ENCODE results near the gene TWIST2. TPM values are rescaled to one million over a fixed set of nuclear protein-coding genes. Genes with fewer than 3 reads are reported as not detected.

Gene TWIST2
- total and polyA plus RNA-seq, 10 of the 15 experiments (the other 5 are each of a cell fraction or from before 2014, with no cell fraction given): not detected

- no peak for TF ChIP-seq IRF3 (IDR thresholded peaks at IDR 0.05)
Measured at GRCh38 chr2:238914648-238915015, 66.7 kb downstream of the TWIST2 start (continued).

- Histone ChIP-seq H3K36me3 (ENCODE audit: control insufficient read depth in 2 of 2, insufficient read depth in 2 of 2, low read length in 1 of 2) (no peaks in the 10 kb centered on the region), H3K27me3 (replicated peaks in 1 of 2; ENCODE audit: control insufficient read depth in 2 of 2, insufficient read depth in 2 of 2, low read length in 1 of 2) (no peaks in the 10 kb centered on the region; a peak in 1 of 4 replicates), H3K4me2 (ENCODE audit: control insufficient read depth, insufficient read depth) (no peak overlapping the region), H2AFZ (ENCODE audit: control insufficient read depth, low read depth, low read length) (no peak overlapping the region), H3K4me1 (ENCODE audit: control insufficient read depth, insufficient read depth, low read length) (no peaks in the 10 kb centered on the region), H4K20me1 (ENCODE audit: control insufficient read depth, insufficient read depth) (no peaks in the 10 kb centered on the region), H3K9me3 (replicated peaks; ENCODE audit: control insufficient read depth, insufficient read depth, low read length) (no peaks in the 10 kb centered on the region; the same call in 2 of the 3 replicates), H3K27ac (ENCODE audit: control insufficient read depth, insufficient read depth) (no peak overlapping the region), H3K9ac (ENCODE audit: control insufficient read depth, insufficient read depth, low read length) (no peak overlapping the region), H3K79me2 (ENCODE audit: control insufficient read depth, insufficient read depth, low read length) (no peaks in the 10 kb centered on the region), H3K4me3 (no peak overlapping the region)
- ChIA-PET RAD21 (ENCODE audit: unreplicated experiment) (no interaction called here), CTCF (no interaction called here), SMC1A (ENCODE audit: uncharacterized antibody, unreplicated experiment) (no interaction called here), POLR2A (no interaction called here)
- no TSS peak for BruUV-seq (replicated peaks)
- TF ChIP-seq CEBPB (IDR thresholded peaks at IDR 0.05; ENCODE audit: borderline replicate concordance in 1 of 2, low read depth in 2 of 2, low read length in 2 of 2) (no peak), ZNF207 (IDR thresholded peaks at IDR 0.05; ENCODE audit: borderline replicate concordance) (no peak), TCF7 (IDR thresholded peaks at IDR 0.05; ENCODE audit: borderline replicate concordance) (no peak), PKNOX1 (IDR thresholded peaks at IDR 0.05) (no peak), USF1 (IDR thresholded peaks at IDR 0.05; ENCODE audit: borderline replicate concordance, extremely low read length, insufficient read depth, low read depth, low read length) (no peak), WRNIP1 (IDR thresholded peaks at IDR 0.05; ENCODE audit: borderline replicate concordance, low read depth, low read length) (no peak), SUZ12 (IDR thresholded peaks at IDR 0.05; ENCODE audit: unreplicated experiment) (no peak), MAX (IDR thresholded peaks at IDR 0.05; ENCODE audit: low read depth, low read length) (no peak), IRF4 (IDR thresholded peaks at IDR 0.05; ENCODE audit: low read depth, low read length) (no peak), POLR2AphosphoS2 (IDR thresholded peaks at IDR 0.05; ENCODE audit: low read depth, low read length) (no peak)
- ATAC-seq (no peak), DNase-seq (ENCODE audit: low read depth, low spot score) (no peak), FAIRE-seq (no peak)
- 18% methylated on average over 9 of the region's 9 CpGs for WGBS (ENCODE audit: insufficient coverage, insufficient replicate concordance, low lambda C conversion rate, missing lambda C conversion rate)
- in situ Hi-C loops (cut with MboI): no loop called here
- intact Hi-C loops (cut with micrococcal nuclease; ENCODE audit: unreplicated experiment): no loop called here
Measured at GRCh38 chr2:238915196-238915595, 67.3 kb downstream of the TWIST2 start.
